ENCODE data around the gene CHRM5. TPM values are rescaled to one million over a fixed set of nuclear protein-coding genes. Genes with fewer than 3 reads are reported as not detected.

The CHRM5 gene
- total and polyA plus RNA-seq, 2 donors (not counting 3 experiments of a cell fraction or from before 2014, with no cell fraction given), result 0.03 TPM; not detected in 1

DNA sequence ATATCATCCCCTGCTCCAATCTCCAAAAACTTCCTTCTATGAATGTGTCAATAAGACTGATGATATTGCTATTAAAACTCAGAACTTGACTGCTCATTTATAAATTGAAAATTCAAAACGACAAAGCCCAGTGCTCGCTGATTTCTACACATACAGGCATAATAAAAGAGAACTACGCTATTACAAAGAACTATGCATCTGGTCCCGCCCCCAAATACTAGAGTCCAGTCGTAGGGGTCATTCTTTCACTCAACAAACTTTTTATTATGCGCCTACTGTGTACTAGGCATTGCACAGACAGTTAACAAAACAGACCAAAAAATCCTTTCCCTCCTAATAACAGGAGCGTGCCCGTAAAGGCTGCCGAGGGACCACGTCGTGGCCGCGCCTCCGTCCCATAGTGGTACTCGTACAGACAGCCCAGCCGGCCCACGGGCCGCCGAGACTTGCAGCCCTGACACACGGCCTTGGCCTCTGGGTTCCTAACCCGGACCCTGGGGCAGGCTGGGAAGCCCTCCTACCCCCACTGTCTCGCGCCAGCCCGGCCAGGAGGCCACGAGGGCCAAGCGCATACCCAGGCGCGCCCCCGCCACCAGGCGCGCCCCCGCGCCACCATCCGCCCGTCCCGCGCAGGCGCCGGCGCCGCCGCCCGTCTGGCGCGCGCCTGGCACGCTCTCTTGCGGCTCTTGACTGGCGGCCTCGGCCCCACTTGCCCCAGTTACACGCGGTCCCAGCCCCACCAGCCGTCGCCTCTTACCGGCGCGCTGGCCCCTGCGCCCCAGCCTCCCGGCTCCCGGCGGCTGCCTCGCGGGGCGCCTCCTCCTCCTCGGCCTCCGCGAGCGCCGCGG lies 70.0 kb downstream of the CHRM5 start:
- TF ChIP-seq POLR2A (IDR thresholded peaks at IDR 0.05; ENCODE audit: low read depth, low read length) (peak; percentile 74), POLR2AphosphoS5 (IDR thresholded peaks at IDR 0.05; ENCODE audit: insufficient read depth, low read depth, low read length) (peak; percentile 84), GATA2 (IDR thresholded peaks at IDR 0.05; ENCODE audit: insufficient read depth, insufficient read length, low read depth, low read length) (no peak), CTCF (IDR thresholded peaks at IDR 0.05; ENCODE audit: extremely low read depth in 1 of 2, insufficient read depth in 1 of 2, low read depth in 1 of 2, low read length in 2 of 2) (no peak), MAX (IDR thresholded peaks at IDR 0.05; ENCODE audit: insufficient read depth, insufficient read length) (no peak), MYC (IDR thresholded peaks at IDR 0.05; ENCODE audit: low read depth, low read length) (no peak), JUN (IDR thresholded peaks at IDR 0.05; ENCODE audit: borderline replicate concordance, insufficient read depth, insufficient read length, low read depth) (no peak), EZH2 (IDR thresholded peaks at IDR 0.05; ENCODE audit: borderline replicate concordance, low read depth, low read length, severe bottlenecking) (no peak), FOS (IDR thresholded peaks at IDR 0.05; ENCODE audit: borderline replicate concordance, insufficient read depth, low read length) (no peak)
- H3K79me2 ChIP-seq (ENCODE audit: control insufficient read depth, insufficient read depth, low read length), result peaks cover 12% of the 10 kb centered on the region
- H3K4me2 ChIP-seq (ENCODE audit: insufficient read depth, low read length), result peak overlapping the region; percentile 97
- H3K9me3 ChIP-seq (replicated peaks; ENCODE audit: control insufficient read depth, insufficient read depth, low read length), result no peaks in the 10 kb centered on the region
- POLR2A ChIA-PET, result no interaction called here
- CTCF ChIA-PET, result interaction anchor here (1.0 to 1.6 kb wide), 2 partner anchors 8 to 23 kb away, joined by 3 to 5 read pairs; no protein-coding TSS in a partner anchor
- FAIRE-seq (peak; percentile 50), DNase-seq (ENCODE audit: low read depth, low spot score) (peak; percentile 75)
- H2AFZ ChIP-seq (ENCODE audit: low read depth, low read length), result peak overlapping the region; percentile 82
- intact Hi-C loops (cut with micrococcal nuclease) (loop anchor here (5.0 kb wide), 1 partner anchor 36 kb away; no protein-coding TSS in a partner anchor), dilution Hi-C loops (cut with MboI; ENCODE audit: extremely low pct_ligation_motif_present, low sequenced_read_pairs) (no loop called here)
- no TSS peak for BruUV-seq (replicated peaks)
- H3K27ac ChIP-seq (ENCODE audit: insufficient read depth, low read depth, low read length), result peak overlapping the region; percentile 83
- H3K4me3 ChIP-seq (replicated peaks in 1 of 3; ENCODE audit: insufficient read depth in 1 of 3, low read depth in 1 of 3, low read length in 3 of 3), result peak overlapping the region; percentile 79 to 99 (median 95)
- H3K4me1 ChIP-seq (ENCODE audit: control insufficient read depth, extremely low read depth, insufficient read depth, low read length), result peaks cover 13% of the 10 kb centered on the region
- no peaks in the 10 kb centered on the region for H3K36me3 ChIP-seq (ENCODE audit: control insufficient read depth in 2 of 2, extremely low read depth in 1 of 2, insufficient read depth in 2 of 2, low read length in 2 of 2)
- no peaks in the 10 kb centered on the region for H3K27me3 ChIP-seq (ENCODE audit: control insufficient read depth in 2 of 2, insufficient read depth in 2 of 2, low read length in 2 of 2)
- no peaks in the 10 kb centered on the region for H3K9me1 ChIP-seq (replicated peaks; ENCODE audit: control insufficient read depth, extremely low read depth, insufficient read depth, low read length)
- H3K9ac ChIP-seq (replicated peaks; ENCODE audit: extremely low read depth, insufficient read depth, low read length), result peak overlapping the region; percentile 67
- no peaks in the 10 kb centered on the region for H4K20me1 ChIP-seq (replicated peaks; ENCODE audit: control insufficient read depth, extremely low read depth, insufficient read depth, low read length)

Data from endothelial cell of umbilical vein (primary cell).